ENCODE data around the gene NPW.
"Not testable (repeated sequence)": the region's sequence is repeated elsewhere in the genome, so short reads cannot be mapped to it uniquely, and the experiment has no call there.

DNA sequence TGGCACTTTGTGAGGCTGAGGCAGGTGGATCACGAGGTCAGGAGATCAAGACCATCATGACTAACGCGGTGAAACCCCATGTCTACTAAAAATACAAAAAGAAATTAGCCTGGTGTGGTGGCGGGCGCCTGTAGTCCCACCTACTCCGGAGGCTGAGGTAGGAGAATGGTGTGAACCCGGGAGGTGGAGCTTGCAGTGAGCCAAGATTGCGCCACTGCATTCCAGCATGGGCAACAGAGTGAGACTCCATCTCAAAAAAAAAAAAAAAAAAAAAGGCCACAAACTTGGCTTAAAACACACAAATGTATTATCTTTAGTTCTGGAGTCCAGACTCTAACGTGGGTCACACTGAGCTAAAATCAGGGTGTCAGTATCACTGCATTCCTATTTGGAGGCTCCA is 7.9 kb upstream of the NPW start:
- not testable (repeated sequence) for TF ChIP-seq CSDC2, RARB, ISL1, ZFP3 (CRISPR knock-in tag; IDR thresholded peaks at IDR 0.05)
- TF ChIP-seq, protein P1, sequence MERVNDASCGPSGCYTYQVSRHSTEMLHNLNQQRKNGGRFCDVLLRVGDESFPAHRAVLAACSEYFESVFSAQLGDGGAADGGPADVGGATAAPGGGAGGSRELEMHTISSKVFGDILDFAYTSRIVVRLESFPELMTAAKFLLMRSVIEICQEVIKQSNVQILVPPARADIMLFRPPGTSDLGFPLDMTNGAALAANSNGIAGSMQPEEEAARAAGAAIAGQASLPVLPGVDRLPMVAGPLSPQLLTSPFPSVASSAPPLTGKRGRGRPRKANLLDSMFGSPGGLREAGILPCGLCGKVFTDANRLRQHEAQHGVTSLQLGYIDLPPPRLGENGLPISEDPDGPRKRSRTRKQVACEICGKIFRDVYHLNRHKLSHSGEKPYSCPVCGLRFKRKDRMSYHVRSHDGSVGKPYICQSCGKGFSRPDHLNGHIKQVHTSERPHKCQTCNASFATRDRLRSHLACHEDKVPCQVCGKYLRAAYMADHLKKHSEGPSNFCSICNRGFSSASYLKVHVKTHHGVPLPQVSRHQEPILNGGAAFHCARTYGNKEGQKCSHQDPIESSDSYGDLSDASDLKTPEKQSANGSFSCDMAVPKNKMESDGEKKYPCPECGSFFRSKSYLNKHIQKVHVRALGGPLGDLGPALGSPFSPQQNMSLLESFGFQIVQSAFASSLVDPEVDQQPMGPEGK (CRISPR knock-in tag; IDR thresholded peaks at IDR 0.05; ENCODE audit: borderline replicate concordance), result not testable (repeated sequence)
